OCI-LY7 (cell line): ENCODE measurements around the gene PSKH1. TPM values are rescaled to one million over a fixed set of nuclear protein-coding genes. Genes with fewer than 3 reads are reported as not detected.

Experiments
- BruUV-seq: library from RNA; stranded (reverse); fragments of 400-500 nt; replicated peaks from 2 replicates; lab custom pipeline; 2021; lab: Mats Ljungman, UMichigan
- CTCF ChIA-PET: fragments of 300-600 bp; sonication (Branson Sonifier 250); formaldehyde crosslinking; loops from one replicate; lab custom pipeline; 2022; ENCODE audit warnings: antibody characterized with exemption; ENCODE audit not compliant: unreplicated experiment; lab: Charles Lee
- POLR2A ChIA-PET: fragments of 300-600 bp; sonication (Branson Sonifier 250); formaldehyde crosslinking; loops from one replicate; lab custom pipeline; 2022; ENCODE audit warnings: antibody characterized with exemption; lab: Charles Lee
- DNase-seq: peaks from one replicate; pipeline ENCODE4 v3.0.0-alpha.2; 2015; ENCODE audit warnings: low spot score
- H2AFZ ChIP-seq: fragments of 200-600 bp; sonication (generic), shearing (Covaris generic); 2 replicates; pipeline ENCODE4 v1.6.1; 2014; ENCODE audit warnings: mild to moderate bottlenecking, antibody characterized with exemption, low read length, moderate library complexity
- H3K27ac ChIP-seq: fragments of 200-600 bp; sonication (generic); 2 replicates; pipeline ENCODE4 v1.5.1; 2014; ENCODE audit warnings: mixed run types, low read depth, mild to moderate bottlenecking, moderate library complexity, low read length, inconsistent platforms; ENCODE audit not compliant: poor library complexity, severe bottlenecking
- H3K36me3 ChIP-seq: fragments of 200-600 bp; sonication (generic); 2 replicates; pipeline ENCODE4 v1.6.1; 2014; ENCODE audit warnings: mild to moderate bottlenecking, antibody characterized with exemption, low read length, moderate library complexity, mixed read lengths; ENCODE audit not compliant: insufficient read depth
- H3K4me1 ChIP-seq: fragments of 200-600 bp; sonication (generic); 2 replicates; pipeline ENCODE4 v1.5.1; 2014; ENCODE audit warnings: mild to moderate bottlenecking, low read length; ENCODE audit not compliant: insufficient read depth, poor library complexity, severe bottlenecking
- H3K4me2 ChIP-seq: fragments of 200-600 bp; sonication (generic); 2 replicates; pipeline ENCODE4 v1.6.1; 2014; ENCODE audit warnings: mild to moderate bottlenecking, low read length
- H3K4me3 ChIP-seq: fragments of 200-600 bp; sonication (generic); 2 replicates; pipeline ENCODE4 v1.5.1; 2014; ENCODE audit warnings: mild to moderate bottlenecking, low read depth, low read length; ENCODE audit not compliant: poor library complexity, severe bottlenecking
- H3K79me2 ChIP-seq: fragments of 200-600 bp; sonication (generic); 2 replicates; pipeline ENCODE4 v1.6.1; 2016; ENCODE audit warnings: low read depth, mild to moderate bottlenecking, low read length, moderate library complexity, mixed read lengths; ENCODE audit not compliant: insufficient read depth
- H3K9me2 ChIP-seq: fragments of 200-600 bp; sonication (generic); 2 replicates; pipeline ENCODE4 v1.6.1; 2016; ENCODE audit warnings: mild to moderate bottlenecking, low read length, mixed read lengths; ENCODE audit not compliant: insufficient read depth
- H3K9me3 ChIP-seq: fragments of 200-600 bp; sonication (generic); 2 replicates; pipeline ENCODE4 v1.6.1; 2014; ENCODE audit warnings: mild to moderate bottlenecking, mixed run types, low read length, mixed read lengths
- H4K20me1 ChIP-seq: fragments of 200-600 bp; sonication (generic); 2 replicates; pipeline ENCODE4 v1.6.1; 2014; ENCODE audit warnings: mild to moderate bottlenecking, antibody characterized with exemption, low read length, moderate library complexity, mixed read lengths; ENCODE audit not compliant: insufficient read depth
- CTCF ChIP-seq: fragments of 200-600 bp; sonication (generic); conservative IDR thresholded peaks from 2 replicates; pipeline ENCODE4 v1.5.1; 2014; ENCODE audit warnings: mild to moderate bottlenecking, antibody characterized with exemption, low read length, moderate library complexity, mixed read lengths
- EZH2phosphoT487 ChIP-seq: fragments of 200-600 bp; sonication (generic); IDR thresholded peaks from 2 replicates; pipeline ENCODE4 v1.6.1; 2018; ENCODE audit warnings: low read depth, borderline replicate concordance, mild to moderate bottlenecking, mixed run types, antibody characterized with exemption, low read length, moderate library complexity, mixed read lengths
- intact Hi-C: fragments of 100-400 bp; cut with micrococcal nuclease; formaldehyde crosslinking; loops from one replicate; pipeline ENCODE4 v1.10.0; 2022; ENCODE audit not compliant: unreplicated experiment
- total RNA-seq, 2 experiments: library from RNA; depleted of rRNA in 1 of 2; stranded (reverse); fragments of >200 nt in 1 of 2; shearing (Covaris generic) in 1 of 2; gene quantifications; 2 replicates each; pipeline ENCODE4 v1.2.3, GENCODE V29; 2014 to 2022

The PSKH1 gene
- total RNA-seq, 2 experiments from 2014 or later: 10.4 to 27.1 TPM

- Histone ChIP-seq H3K79me2 (no peaks in the 10 kb centered on the region), H3K9me2 (no peaks in the 10 kb centered on the region), H3K4me2 (0 out of 2 replicates have a peak overlapping the region, but pooled peaks have one; percentile 8), H4K20me1 (no peaks in the 10 kb centered on the region), H3K4me3 (no peak overlapping the region), H3K36me3 (no peaks in the 10 kb centered on the region), H3K27ac (no peak overlapping the region), H3K4me1 (peaks cover 34% of the 10 kb centered on the region), H3K9me3 (no peaks in the 10 kb centered on the region), H2AFZ (no peak overlapping the region)
- ChIA-PET CTCF (interaction anchor here (0.5 kb wide), 2 partner anchors 33 to 138 kb away, joined by 3 to 6 read pairs; no protein-coding TSS in a partner anchor), POLR2A (interaction anchor here (0.5 to 1.1 kb wide), 5 partner anchors 20 to 252 kb away, joined by 3 to 6 read pairs (median 3); no protein-coding TSS in a partner anchor)
- DNase-seq: no peak
- intact Hi-C loops: no loop called here
- BruUV-seq: no TSS peak
- TF ChIP-seq CTCF (no peak), EZH2phosphoT487 (no peak)
Observed at GRCh38 chr16:67965668-67966548, 72.9 kb downstream of the PSKH1 start.

- no peak overlapping the region; the same call in 1 of the 2 replicates for H2AFZ ChIP-seq
- BruUV-seq: no TSS peak
Observed at GRCh38 chr16:67966549-67967182, 73.6 kb downstream of the PSKH1 start.

More at GRCh38 chr16:67966549-67967182, 73.6 kb downstream of the PSKH1 start:
- no peaks in the 10 kb centered on the region for H3K36me3 ChIP-seq
- TF ChIP-seq EZH2phosphoT487 (no peak), CTCF (no peak)
- H3K4me1 ChIP-seq: peaks cover 34% of the 10 kb centered on the region
- intact Hi-C loops: no loop called here
- H3K9me3 ChIP-seq: no peaks in the 10 kb centered on the region
- CTCF ChIA-PET: no interaction called here
- no peaks in the 10 kb centered on the region for H3K9me2 ChIP-seq
- H3K27ac ChIP-seq: no peak overlapping the region
- H3K4me2 ChIP-seq: peak overlapping the region; percentile 84
- DNase-seq: no peak
- no peaks in the 10 kb centered on the region for H3K79me2 ChIP-seq
- POLR2A ChIA-PET: interaction anchor here (0.5 kb wide), 2 partner anchors 182 to 251 kb away, joined by 3 to 4 read pairs; no protein-coding TSS in a partner anchor
- H3K4me3 ChIP-seq: peak overlapping the region; percentile 86
- no peaks in the 10 kb centered on the region for H4K20me1 ChIP-seq
